ENCODE measurements around the gene NFAM1. TPM values are rescaled to one million over a fixed set of nuclear protein-coding genes. Genes with fewer than 3 reads are reported as not detected.
A peak's percentile ranks its signal among the peaks of the same experiment; 100 is the strongest.

NFAM1 gene
- total RNA-seq, 1 experiment from 2014 or later = not detected

DNA sequence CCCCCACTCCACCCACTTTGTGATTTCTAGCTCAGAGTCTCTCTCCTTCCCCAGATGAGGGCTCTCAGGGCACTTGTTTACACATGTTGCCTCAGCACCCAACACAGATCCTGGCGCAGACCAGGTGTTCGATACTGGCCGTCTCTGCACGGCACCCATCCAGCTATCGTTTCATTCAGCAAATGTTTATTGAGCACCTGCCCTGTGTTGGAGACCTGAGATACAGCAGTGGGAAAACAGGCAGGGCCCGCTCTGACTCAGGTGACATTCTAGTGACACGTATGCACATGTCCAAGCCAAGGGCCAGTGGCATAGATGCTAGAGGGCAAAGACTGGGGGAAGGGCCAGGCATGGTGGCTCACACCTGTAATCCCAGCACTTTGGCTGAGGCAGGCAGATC, 71.9 kb downstream of the NFAM1 start:
- H3K9me3 ChIP-seq = no peaks in the 10 kb centered on the region

DNA sequence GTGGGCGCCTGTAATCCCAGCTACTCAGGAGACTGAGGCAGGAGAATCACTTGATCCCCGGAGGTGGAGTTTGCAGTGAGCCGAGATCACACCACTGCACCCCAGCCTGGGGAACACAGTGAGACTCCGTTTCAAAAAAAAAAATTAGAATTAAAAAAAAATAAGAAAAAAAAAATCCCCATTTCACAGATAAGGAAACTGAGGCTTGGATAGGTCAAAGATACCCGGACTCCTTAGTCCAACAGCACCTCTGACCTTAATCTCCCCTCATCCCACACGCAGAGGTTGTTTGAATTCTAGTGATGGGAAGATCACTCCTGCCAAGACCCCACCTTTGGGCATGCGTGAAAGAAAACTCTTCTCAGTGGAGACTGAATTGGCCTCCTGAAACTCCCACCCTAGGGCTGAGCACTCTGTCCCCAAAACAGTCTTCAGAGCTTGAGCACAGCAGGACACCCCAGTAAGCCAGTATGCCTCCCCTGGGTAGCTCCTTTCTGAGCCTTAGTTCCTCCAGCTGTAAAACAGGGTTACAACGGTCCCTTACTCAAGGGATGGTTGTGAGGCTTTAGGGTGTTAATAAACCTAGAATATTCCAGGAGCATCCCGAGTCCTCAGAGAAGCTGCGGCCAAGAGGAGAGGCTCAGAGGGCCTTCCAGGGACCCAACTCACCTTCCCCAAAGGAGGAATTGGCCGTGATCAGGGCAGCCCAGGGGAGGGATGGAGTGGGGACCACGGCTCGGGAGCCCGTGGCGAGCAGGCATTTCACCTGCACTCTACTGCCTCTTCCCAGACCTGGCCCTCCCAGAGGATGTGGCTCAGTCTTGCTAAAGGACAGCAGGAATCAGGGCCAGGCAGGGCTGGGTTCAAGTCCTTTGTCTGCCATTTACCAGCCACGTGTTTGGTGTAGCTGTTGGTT, 73.3 kb downstream of the NFAM1 start:
- no peaks in the 10 kb centered on the region for H3K9me3 ChIP-seq
- no peak overlapping the region for H3K4me3 ChIP-seq
- no peaks in the 10 kb centered on the region for H3K36me3 ChIP-seq
- no peaks in the 10 kb centered on the region for H3K27me3 ChIP-seq
- DNase-seq = no peak

More for the DNA sequence above, 71.9 kb downstream of the NFAM1 start:
- Histone ChIP-seq H3K36me3 (no peaks in the 10 kb centered on the region), H3K4me3 (no peak overlapping the region), H3K27me3 (no peaks in the 10 kb centered on the region)
- no peak for DNase-seq

DNA sequence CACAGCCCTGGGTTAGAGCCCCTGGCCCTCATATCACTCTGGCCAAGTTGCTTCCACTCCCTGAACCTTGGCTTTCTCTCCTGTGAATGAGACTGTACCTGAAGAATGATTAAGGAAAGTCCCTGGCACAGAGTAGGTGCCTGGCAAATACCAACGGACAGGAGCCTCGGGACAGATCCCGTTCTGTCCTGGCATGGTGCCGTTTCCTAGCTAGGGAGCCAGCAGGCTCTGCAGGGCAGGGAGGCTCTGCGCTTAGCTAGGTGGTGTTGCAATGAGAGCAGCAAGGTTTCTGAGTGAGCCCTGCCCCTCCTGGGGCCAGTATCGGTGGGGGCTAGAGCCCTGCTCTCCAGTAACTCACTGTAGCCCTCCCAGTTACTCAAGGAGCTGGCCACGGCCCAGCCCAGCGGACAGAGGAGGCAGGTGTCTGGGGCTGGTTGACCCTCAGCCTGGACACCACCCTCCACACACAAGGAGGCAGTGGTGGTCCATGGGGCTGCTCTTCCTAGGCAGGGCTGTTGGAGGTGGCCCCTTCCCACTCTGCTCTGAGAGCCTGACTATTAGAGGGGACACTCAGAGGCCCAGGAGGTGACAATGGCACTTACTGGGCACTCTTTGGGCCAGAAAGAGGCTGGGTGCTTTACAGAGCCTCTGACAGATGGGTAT, 74.4 kb downstream of the NFAM1 start:
- Histone ChIP-seq H3K9me3 (no peaks in the 10 kb centered on the region), H3K4me3 (no peak overlapping the region), H3K27me3 (no peaks in the 10 kb centered on the region), H3K36me3 (no peaks in the 10 kb centered on the region)
- peak; percentile 68 for DNase-seq

DNA sequence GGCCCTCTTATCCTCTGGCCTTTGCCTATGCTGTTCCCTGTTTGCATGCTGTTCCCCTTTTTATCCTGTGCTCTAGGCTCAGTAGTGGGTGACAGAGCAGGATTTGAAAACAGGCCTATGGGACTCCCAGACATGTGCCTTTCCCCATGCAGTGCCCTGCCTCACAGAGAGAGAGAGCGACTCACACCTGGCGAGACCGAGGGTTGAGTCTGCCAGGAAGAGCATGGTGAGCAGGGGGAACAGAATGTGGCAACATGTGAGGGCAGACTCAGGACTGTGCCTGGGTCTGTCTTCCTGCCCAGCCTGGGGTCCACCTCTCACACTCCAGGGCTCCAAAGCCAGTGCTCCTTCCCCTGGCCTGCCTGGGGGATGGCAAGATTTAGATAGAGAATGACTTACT, 75.0 kb downstream of the NFAM1 start:
- Histone ChIP-seq H3K36me3 (no peaks in the 10 kb centered on the region), H3K9me3 (no peaks in the 10 kb centered on the region), H3K4me3 (no peak overlapping the region), H3K27me3 (no peaks in the 10 kb centered on the region)
- peak; percentile 74 for DNase-seq

DNA sequence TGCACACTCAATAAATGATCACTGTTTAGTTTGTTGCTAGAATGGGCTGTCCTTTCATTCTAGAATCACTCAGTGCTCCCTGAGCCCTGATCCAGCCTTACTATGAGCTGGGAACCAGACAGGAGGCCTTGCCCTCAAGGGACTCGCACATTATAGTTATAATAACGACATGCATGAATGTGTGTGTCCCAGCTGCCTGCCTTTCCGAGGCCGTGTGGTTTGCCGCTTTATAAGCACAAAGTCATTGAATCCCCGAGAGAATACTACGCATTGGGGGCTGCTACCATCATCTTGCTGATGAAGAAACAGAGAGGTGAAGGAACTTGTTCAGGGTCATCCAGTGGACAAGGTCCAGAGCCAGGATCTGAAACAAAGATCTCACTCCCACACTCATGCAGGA, 75.7 kb downstream of the NFAM1 start:
- Histone ChIP-seq H3K9me3 (no peaks in the 10 kb centered on the region), H3K36me3 (no peaks in the 10 kb centered on the region), H3K27me3 (no peaks in the 10 kb centered on the region), H3K4me3 (no peak overlapping the region)
- DNase-seq = no peak

DNA sequence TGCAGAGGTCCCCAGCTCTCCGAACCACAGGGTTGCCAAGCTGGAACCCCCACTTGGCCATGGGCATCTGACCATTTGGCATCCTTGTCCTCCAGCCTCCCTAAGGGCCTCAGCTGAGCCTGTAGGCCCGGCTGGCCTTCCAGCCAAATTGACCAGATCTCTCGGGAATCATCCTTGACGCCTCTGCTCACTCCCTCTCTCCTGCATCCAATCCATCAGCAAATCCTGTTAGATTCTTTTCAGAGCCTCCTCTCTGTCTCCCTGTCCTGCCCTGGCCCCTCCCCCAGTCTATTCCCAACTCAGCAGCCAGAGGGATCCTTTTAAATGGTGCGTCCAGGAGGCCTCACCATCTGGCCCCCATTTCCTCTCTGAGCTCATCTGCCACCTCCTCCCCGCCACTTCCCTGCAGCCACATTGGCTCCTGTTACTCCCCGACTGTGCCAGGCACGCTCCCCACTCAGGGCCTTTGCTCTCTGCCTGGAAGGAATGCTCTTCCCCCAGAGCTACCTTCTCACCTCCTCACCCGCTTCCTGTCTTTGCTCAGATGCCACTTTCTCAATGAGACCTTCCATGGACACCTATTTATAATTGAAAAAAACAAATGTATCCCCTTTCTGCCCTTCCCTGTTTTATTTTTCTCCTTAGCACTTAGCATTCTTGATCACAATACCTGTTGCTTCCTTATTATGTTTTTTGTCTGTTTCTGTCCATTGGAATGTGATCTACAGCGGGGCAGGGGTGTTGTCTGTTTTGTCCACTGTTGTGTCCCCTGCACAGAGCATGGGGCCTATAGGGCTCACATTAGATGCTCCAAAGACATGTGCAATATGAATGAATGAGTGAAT, 78.1 kb downstream of the NFAM1 start:
- DNase-seq = no peak
- Histone ChIP-seq H3K27me3 (no peaks in the 10 kb centered on the region), H3K36me3 (no peaks in the 10 kb centered on the region), H3K4me3 (no peak overlapping the region), H3K9me3 (no peaks in the 10 kb centered on the region)

DNA sequence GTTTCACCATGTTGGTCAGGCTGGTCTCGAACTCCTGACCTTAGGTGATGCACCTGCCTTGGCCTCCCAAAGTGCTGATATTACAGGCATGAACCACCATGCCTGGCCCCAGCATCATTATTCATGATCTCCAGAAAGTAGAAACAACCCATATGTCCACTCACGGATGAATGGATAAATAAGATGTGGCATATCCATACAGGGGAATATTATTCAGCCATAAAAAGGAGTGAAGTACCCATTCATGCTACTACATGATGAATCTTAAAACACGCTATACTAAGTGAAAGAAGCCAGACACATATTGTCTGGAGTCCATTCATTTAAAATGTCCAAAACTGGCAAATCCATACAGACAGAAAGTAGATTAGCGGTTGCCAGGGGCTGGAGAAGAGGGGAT, 81.8 kb downstream of the NFAM1 start:
- no peak overlapping the region for H3K4me3 ChIP-seq
- no peaks in the 10 kb centered on the region for H3K27me3 ChIP-seq
- DNase-seq = no peak
- no peaks in the 10 kb centered on the region for H3K36me3 ChIP-seq
- no peaks in the 10 kb centered on the region for H3K9me3 ChIP-seq

DNA sequence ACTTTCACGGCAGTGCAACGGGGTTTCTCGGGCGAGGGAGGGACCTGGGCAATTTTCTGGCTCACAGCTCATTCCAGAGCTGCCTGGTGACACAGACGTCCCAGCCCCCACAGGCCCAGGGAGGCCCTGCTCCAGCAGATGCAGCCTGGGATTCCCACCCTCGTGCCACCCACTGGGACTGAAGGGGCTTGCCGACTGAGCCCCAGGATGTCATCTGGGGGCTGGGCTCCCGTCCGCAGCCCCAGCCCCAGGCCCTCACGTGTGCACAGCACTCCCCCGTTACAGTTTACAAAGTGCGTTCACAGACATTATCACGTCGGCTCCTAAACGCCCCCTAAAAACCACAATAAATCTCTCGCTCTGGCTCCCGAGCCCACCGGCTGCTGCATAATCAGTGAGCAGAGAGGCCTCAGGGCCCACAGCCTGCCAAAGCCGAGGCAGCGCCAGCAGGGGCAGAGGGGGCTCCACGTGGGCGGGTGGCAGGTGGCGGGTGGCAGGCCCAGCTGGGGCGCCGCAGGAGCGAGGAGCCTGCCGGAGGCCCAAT, 84.8 kb downstream of the NFAM1 start:
- no peak overlapping the region for H3K4me3 ChIP-seq
- no peaks in the 10 kb centered on the region for H3K9me3 ChIP-seq

DNA sequence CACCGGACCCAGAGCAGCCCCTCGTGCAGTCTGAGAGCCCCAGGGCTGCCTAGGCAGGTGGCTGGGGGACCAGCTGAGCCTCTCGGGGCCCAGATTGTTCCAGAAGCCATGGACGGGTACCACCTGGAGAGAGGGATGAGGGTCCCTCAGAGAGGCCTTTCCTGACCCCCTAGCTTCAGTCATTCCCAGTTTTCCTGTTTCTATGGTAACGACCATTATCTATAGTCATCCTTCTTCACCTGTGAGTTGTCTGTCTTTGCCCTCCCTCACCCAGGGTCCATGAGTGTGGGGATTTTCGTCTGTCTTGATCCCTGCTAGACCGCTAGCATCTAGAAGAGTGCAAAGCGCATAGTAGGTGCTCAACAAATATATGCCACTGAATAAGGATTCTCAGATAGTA, 85.5 kb downstream of the NFAM1 start:
- H3K9me3 ChIP-seq = no peaks in the 10 kb centered on the region
- no peaks in the 10 kb centered on the region for H3K36me3 ChIP-seq
- no peak overlapping the region for H3K4me3 ChIP-seq
- no peaks in the 10 kb centered on the region for H3K27me3 ChIP-seq
- no peak for DNase-seq

More for the DNA sequence above, 84.8 kb downstream of the NFAM1 start:
- Histone ChIP-seq H3K27me3 (no peaks in the 10 kb centered on the region), H3K36me3 (no peaks in the 10 kb centered on the region)
- DNase-seq = no peak

DNA sequence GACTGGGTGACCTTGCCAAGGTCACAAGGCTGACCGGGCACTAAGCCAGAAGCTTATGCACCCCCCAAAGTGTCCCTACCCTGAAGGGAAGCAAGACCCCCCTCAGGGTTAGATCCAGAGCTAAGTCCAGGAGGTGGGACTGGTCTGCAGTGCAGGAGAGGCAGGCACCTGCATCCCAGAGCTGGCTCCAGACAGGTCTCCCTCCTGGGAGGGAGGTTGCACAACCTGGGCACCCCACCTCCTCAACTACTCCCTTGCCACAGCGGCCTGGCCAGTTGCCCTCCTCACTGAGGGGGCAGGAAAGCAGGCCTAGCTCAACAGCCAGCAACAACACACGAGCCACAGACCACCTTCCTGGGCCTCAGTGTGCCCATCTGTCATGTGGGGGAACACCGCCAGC, 86.7 kb downstream of the NFAM1 start:
- Histone ChIP-seq H3K4me3 (no peak overlapping the region), H3K36me3 (no peaks in the 10 kb centered on the region), H3K27me3 (no peaks in the 10 kb centered on the region), H3K9me3 (no peaks in the 10 kb centered on the region)
- DNase-seq = no peak

DNA sequence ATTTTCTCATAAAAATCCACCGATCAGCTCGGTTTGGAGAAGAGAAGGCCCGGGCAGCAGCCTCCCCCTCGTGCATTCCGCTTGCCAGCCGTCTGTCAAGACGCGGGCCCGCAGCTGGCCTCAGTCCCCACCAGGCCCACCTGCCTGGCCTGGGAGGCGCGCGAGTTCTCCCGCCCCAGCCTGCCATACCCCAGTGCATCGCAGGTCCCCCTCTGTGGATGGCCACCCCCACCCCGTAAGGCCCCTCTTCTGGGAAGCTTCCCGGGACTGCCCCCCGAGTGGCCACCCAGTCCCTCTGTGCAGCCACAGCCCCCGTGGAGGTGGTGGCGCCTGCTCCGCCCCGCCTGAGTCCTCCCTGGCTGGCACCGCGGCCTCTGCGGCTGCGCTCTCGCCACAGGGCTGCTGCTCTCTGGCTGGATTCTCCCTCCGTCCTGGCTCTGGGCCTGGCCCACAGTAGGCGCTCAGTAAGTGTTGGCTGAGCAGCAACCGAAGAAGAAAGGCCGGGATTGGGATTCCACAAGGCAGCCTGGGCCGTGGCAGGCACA, 87.8 kb downstream of the NFAM1 start:
- peak; percentile 95 for DNase-seq
- H3K36me3 ChIP-seq = no peaks in the 10 kb centered on the region
- no peaks in the 10 kb centered on the region for H3K9me3 ChIP-seq
- H3K4me3 ChIP-seq = peak overlapping the region; percentile 41
- no peaks in the 10 kb centered on the region for H3K27me3 ChIP-seq

DNA sequence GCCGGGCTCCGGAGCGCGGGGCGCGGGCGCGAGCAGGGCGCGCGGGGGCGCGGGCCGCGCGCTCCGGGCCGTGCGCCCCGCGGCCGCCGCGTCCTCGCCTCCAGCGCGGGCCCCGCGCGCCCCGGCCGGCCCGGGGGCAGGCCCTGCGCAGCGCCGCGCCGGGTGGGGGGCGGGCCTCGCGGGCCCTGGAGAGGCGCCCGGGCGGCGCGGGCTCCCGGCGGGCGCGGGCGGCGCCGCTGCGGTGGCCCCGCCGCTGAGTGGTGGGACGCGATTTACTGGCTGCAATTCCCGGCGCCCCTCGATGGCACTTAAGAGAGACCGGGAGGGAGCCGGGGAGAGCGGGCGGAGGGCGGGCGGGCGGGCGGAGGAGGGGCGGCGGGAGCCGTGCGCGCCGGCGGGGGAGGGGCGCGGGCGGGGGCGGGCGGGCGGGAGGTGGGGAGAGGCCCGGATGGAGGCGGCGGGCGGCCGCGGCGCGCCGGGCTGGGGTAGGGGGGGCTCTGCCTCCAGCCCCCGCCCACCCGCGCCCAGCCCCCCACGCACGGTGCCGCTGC, 88.6 kb downstream of the NFAM1 start:
- H3K36me3 ChIP-seq = no peaks in the 10 kb centered on the region
- no peak overlapping the region for H3K4me3 ChIP-seq
- no peaks in the 10 kb centered on the region for H3K27me3 ChIP-seq
- peak; percentile 47 for DNase-seq
- no peaks in the 10 kb centered on the region for H3K9me3 ChIP-seq

DNA sequence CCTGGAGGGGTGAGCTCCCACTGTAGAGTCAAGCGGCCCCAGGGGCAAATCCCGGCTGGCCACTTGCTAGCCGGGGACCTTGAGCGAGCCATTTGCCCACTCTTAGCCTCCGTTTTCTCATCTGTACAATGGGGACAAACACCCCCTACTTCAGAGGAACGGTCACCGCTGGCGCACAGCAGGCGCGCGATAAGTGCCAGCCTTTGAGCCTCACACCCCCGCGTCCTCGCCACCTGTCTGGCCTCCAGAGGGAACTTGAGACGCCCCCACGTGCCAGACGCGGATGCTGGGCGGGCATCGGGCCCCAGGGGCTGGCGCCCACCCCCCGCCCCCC, 89.1 kb downstream of the NFAM1 start:
- Histone ChIP-seq H3K4me3 (peak overlapping the region; percentile 42), H3K36me3 (no peaks in the 10 kb centered on the region), H3K27me3 (no peaks in the 10 kb centered on the region), H3K9me3 (no peaks in the 10 kb centered on the region)
- DNase-seq = peak; percentile 26

DNA sequence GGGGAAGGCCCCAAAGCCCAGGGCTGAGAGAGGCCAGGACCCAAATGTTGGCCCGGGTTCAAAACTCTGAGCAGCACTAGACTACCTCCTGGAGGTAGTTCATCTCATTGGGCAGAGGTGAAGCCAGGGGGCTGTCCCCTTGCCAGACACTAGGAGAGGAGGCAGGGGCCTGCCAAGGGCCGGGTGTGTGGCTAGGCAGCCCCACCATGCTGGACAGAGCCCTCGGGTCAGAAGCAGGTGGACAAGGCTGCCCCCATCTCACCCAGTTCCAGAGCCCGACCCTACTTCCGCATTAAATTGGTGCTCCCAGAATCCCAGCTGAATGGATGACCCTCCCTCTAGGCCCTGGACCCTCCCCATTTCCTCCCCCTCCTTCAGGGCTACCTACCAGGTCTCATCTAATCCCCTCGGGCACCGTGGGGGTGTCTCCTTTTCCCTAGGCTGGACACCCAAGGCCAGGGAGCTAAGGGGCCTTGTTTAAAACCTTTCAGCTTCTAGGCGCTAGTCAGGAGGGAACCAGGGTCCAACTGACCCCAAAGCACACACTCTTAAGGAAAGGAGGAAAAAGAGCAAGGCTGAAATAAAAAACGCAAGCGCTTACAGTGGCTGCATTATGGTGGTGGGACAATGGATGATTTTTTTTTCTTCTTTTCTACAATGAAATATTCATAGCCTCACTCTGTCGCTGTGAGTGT, 89.6 kb downstream of the NFAM1 start:
- Histone ChIP-seq H3K9me3 (no peaks in the 10 kb centered on the region), H3K36me3 (no peaks in the 10 kb centered on the region), H3K4me3 (peak overlapping the region; percentile 42), H3K27me3 (no peaks in the 10 kb centered on the region)
- no peak for DNase-seq

DNA sequence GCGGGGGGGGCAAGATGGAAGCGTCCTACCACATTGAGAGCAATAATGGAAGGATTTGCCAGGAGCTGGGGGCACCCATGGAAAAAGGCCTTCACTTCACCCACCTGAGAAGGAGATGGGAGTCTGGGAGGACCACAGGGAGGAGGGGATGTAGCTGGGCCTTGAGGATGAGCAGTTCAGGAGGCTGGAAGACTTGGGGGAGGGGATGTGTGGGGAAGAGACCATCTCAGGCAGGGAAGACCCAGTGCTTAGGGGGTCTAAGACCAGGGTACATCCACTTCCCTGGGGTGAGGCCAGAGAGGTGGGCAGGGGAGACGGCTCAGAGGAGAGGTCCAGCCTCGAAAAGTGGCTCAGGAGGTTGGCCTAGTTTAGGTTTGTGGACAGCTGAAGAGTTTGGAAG, 90.4 kb downstream of the NFAM1 start:
- no peak overlapping the region for H3K4me3 ChIP-seq
- no peak for DNase-seq
- no peaks in the 10 kb centered on the region for H3K9me3 ChIP-seq
- H3K27me3 ChIP-seq = no peaks in the 10 kb centered on the region
- no peaks in the 10 kb centered on the region for H3K36me3 ChIP-seq

DNA sequence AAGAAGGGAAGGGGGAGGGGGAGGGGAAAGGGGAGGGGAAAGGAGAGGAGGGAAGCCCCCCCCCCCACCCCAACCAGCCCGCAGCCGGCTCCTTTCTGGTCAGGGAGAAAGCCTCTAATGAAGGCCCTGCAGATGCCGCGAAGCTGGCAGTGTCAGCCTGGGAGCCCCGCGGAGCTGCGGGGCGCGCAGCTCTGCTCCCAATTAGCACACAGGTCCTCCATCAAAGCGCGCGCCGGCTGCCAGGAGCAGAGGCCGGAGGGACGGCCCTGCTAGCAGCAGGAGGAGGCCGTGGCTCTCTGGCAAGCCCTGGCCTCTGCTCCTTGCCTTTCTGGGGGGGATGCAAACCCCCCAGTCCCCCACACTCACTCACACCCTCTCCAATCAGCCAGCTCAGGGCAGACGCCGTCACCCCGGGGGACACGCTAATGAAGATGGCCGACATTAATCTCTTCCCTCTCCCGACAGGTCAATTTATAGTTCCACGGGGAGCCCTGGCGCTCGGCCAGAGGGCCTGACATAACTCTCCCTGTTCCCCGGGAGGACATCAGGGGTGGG, 91.3 kb downstream of the NFAM1 start:
- H3K27me3 ChIP-seq = no peaks in the 10 kb centered on the region
- H3K9me3 ChIP-seq = no peaks in the 10 kb centered on the region
- no peaks in the 10 kb centered on the region for H3K36me3 ChIP-seq
- no peak overlapping the region for H3K4me3 ChIP-seq
- DNase-seq = no peak

Measured in MG63 (cell line).